Chondrocyte (in vitro differentiated cells): Measurements from ENCODE around the gene MFSD6. TPM values are rescaled to one million over a fixed set of nuclear protein-coding genes. Genes with fewer than 3 reads are reported as not detected.

Source experiments
- DNase-seq: peaks from one replicate; pipeline ENCODE4 v3.0.0; 2021; ENCODE audit warnings: mixed read lengths, low spot score
- H3K27ac Mint-ChIP-seq: one replicate; pipeline ENCODE4 v1.8.0; 2021; ENCODE audit warnings: mild to moderate bottlenecking, moderate library complexity, mixed read lengths; ENCODE audit not compliant: unreplicated experiment
- H3K27me3 Mint-ChIP-seq: 2 replicates; pipeline ENCODE4 v1.8.0; 2021; ENCODE audit warnings: low read depth, mixed read lengths
- H3K36me3 Mint-ChIP-seq: 2 replicates; pipeline ENCODE4 v1.8.0; 2021; ENCODE audit warnings: low read depth, mixed read lengths
- H3K4me1 Mint-ChIP-seq: 2 replicates; pipeline ENCODE4 v1.8.0; 2021; ENCODE audit warnings: low read depth, mild to moderate bottlenecking, mixed read lengths
- H3K4me3 Mint-ChIP-seq: one replicate; pipeline ENCODE4 v1.8.0; 2021; ENCODE audit warnings: mild to moderate bottlenecking, moderate library complexity, mixed read lengths; ENCODE audit not compliant: unreplicated experiment
- H3K9me3 Mint-ChIP-seq: 2 replicates; pipeline ENCODE4 v1.8.0; 2021; ENCODE audit warnings: low read depth, mixed read lengths
- CTCF ChIP-seq: fragments of 200-600 bp; sonication (generic); IDR thresholded peaks from 2 replicates; pipeline ENCODE4 v1.5.0; 2021; ENCODE audit warnings: antibody characterized with exemption, mild to moderate bottlenecking, moderate library complexity
- total RNA-seq: library from RNA; stranded (reverse); gene quantifications from 3 replicates; pipeline ENCODE4 v1.2.1, GENCODE V29; 2021

Gene MFSD6
- total RNA-seq, 1 donor from 2014 or later, result 8.4 TPM

DNA sequence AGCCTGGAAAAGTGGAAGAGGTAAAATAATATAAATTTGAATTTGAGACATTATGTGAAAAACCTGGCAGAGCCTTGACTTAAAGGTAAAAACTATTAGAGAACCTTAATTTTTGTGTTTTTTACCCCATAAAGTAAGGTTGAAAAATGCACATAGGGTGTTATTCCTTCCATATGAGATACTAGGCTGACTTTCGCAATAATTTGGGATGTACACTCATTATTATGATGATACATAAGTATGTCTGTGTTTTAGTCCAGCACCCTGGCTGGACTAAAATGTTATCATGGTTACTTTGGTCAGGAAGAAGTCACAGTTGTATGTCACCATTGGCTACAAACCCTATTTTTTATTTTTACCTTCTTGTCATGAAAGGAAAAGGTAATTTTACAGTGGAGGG is 106.5 kb downstream of the MFSD6 start:
- Mint-ChIP-seq H3K4me1 (no peaks in the 10 kb centered on the region), H3K27ac (no peak overlapping the region), H3K27me3 (no peaks in the 10 kb centered on the region), H3K36me3 (peaks cover 1% of the 10 kb centered on the region), H3K4me3 (no peak overlapping the region), H3K9me3 (no peaks in the 10 kb centered on the region)
- TF ChIP-seq CTCF, result no peak
- DNase-seq, result no peak

DNA sequence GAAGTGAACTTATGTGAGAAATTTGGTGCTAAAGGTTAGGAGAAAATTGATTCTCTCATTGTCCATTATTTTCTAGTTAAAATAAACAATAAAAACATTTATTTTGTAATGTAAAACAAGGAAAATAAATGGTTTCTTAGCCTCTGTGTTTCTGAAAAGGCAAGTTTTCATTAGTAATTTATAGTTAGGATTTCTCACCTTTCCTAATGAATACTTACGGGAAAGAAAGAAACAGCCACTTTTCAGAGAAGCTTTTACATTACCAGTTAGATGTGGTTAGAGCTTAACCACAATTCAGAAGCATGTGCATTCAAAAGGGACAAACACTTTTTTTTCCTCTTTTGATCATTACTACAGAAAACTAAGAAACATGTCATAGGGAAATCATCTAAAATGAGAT is 107.5 kb downstream of the MFSD6 start:
- Mint-ChIP-seq H3K36me3 (peaks cover 4% of the 10 kb centered on the region), H3K4me1 (no peaks in the 10 kb centered on the region), H3K9me3 (no peaks in the 10 kb centered on the region), H3K27ac (no peak overlapping the region), H3K4me3 (no peak overlapping the region), H3K27me3 (no peaks in the 10 kb centered on the region)
- no peak for TF ChIP-seq CTCF
- DNase-seq, result no peak

GRCh38 chr2:190517468-190517867 is 109.3 kb downstream of the MFSD6 start:
- H3K27ac Mint-ChIP-seq, result no peak overlapping the region
- TF ChIP-seq CTCF, result no peak

GRCh38 chr2:190519975-190520767 is 112.0 kb downstream of the MFSD6 start:
- DNase-seq, result no peak
- H3K4me1 Mint-ChIP-seq, result no peaks in the 10 kb centered on the region
- no peaks in the 10 kb centered on the region for H3K9me3 Mint-ChIP-seq
- H3K36me3 Mint-ChIP-seq, result peaks cover 14% of the 10 kb centered on the region
- H3K4me3 Mint-ChIP-seq, result no peak overlapping the region
- TF ChIP-seq CTCF, result no peak
- H3K27me3 Mint-ChIP-seq, result no peaks in the 10 kb centered on the region
- no peak overlapping the region for H3K27ac Mint-ChIP-seq

More at GRCh38 chr2:190517468-190517867, 109.3 kb downstream of the MFSD6 start:
- no peak for DNase-seq
- no peaks in the 10 kb centered on the region for H3K27me3 Mint-ChIP-seq
- no peaks in the 10 kb centered on the region for H3K9me3 Mint-ChIP-seq
- no peaks in the 10 kb centered on the region for H3K4me1 Mint-ChIP-seq
- peaks cover 11% of the 10 kb centered on the region for H3K36me3 Mint-ChIP-seq
- no peak overlapping the region for H3K4me3 Mint-ChIP-seq

- Mint-ChIP-seq H3K27me3 (no peaks in the 10 kb centered on the region), H3K27ac (no peak overlapping the region), H3K4me3 (no peak overlapping the region), H3K36me3 (peaks cover 14% of the 10 kb centered on the region), H3K4me1 (peaks cover 15% of the 10 kb centered on the region), H3K9me3 (no peaks in the 10 kb centered on the region)
- no peak for DNase-seq
- no peak for TF ChIP-seq CTCF
These were observed 116.8 kb downstream of the MFSD6 start for GRCh38 chr2:190524928-190525327.
